ENCODE results near the gene MAGEB3.
"Not testable (repeated sequence)": the region's sequence is repeated elsewhere in the genome, so short reads cannot be mapped to it uniquely, and the experiment has no call there.

The MAGEB3 gene, protein sequence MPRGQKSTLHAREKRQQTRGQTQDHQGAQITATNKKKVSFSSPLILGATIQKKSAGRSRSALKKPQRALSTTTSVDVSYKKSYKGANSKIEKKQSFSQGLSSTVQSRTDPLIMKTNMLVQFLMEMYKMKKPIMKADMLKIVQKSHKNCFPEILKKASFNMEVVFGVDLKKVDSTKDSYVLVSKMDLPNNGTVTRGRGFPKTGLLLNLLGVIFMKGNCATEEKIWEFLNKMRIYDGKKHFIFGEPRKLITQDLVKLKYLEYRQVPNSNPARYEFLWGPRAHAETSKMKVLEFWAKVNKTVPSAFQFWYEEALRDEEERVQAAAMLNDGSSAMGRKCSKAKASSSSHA

DNA sequence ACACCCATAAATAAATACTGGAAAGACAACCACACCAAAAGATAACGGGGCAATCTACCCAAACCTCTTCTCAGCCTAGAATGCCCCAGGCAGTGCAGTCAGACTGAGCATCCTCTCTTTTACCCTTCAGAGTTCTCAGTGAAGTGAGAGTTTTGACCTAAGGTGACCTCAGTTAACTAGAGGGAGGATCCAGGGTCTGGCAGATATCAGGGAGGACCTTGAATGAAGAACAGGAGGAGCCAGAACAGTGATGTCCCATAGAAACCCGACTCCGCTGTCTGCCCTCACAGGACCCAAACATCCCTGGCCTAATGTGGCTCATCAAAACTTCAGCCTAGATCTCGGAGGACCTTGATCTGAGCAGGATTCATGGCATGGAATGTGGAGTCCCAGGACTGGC, at the start of gene MAGEB3:
MAGEB3 (plus strand) TSS at position 263 of the 400 bp plus-strand sequence. CDS start 5,268 bp downstream, outside the sequence.
- H3K4me3 ChIP-seq (ENCODE audit: low read depth, low read length), result no peak within 1 kb of the TSS
- DNase-seq (ENCODE audit: low read depth, low spot score), result no peak
- TF ChIP-seq, protein P1, sequence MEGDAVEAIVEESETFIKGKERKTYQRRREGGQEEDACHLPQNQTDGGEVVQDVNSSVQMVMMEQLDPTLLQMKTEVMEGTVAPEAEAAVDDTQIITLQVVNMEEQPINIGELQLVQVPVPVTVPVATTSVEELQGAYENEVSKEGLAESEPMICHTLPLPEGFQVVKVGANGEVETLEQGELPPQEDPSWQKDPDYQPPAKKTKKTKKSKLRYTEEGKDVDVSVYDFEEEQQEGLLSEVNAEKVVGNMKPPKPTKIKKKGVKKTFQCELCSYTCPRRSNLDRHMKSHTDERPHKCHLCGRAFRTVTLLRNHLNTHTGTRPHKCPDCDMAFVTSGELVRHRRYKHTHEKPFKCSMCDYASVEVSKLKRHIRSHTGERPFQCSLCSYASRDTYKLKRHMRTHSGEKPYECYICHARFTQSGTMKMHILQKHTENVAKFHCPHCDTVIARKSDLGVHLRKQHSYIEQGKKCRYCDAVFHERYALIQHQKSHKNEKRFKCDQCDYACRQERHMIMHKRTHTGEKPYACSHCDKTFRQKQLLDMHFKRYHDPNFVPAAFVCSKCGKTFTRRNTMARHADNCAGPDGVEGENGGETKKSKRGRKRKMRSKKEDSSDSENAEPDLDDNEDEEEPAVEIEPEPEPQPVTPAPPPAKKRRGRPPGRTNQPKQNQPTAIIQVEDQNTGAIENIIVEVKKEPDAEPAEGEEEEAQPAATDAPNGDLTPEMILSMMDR (IDR thresholded peaks at IDR 0.05; ENCODE audit: low read depth, low read length), result no peak
- in situ Hi-C loops (cut with HindIII; ENCODE audit: low sequenced_read_pairs), result no loop called here

DNA sequence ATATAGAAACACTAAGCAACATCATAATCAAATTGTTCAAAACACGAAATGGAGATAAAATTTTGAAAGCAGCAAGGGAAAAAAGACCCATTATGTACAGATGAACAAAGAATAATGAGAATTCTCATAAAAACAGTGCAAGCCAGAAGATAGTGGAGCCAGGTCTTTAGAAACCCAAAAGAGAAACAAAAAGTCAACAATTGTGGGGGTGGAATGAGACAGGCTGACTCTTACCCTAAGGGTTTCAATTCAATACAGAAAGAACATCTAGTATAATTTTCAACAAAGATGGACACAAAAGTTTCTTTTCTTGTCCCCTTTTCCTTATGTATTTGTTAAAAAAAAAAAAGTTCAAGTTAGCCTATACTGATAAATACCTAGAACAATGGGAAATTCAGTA, 49.1 kb upstream of the MAGEB3 start:
- no peak for DNase-seq (ENCODE audit: low read depth, low spot score)
- TF ChIP-seq, protein P1 (IDR thresholded peaks at IDR 0.05; ENCODE audit: low read depth, low read length), result no peak
- H3K4me3 ChIP-seq (ENCODE audit: low read depth, low read length), result no peak overlapping the region
- in situ Hi-C loops (cut with HindIII; ENCODE audit: low sequenced_read_pairs), result no loop called here

DNA sequence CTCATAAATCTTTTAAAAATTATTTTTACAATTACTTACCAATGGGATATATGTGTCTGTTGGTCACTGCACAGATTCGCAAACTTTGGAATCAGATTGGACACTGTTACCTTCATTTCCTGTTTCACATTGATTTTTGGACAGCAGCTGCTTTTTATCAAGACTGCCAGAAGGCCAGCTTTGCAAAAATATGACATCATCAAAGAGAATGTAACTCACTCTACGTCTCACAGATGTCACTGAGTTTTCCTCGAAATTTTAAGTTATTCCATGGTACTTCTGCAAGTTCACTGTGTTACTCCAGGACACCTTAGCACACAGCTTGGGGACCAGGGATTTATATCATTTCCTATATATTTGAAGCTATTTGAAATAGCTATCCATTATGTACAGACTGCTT, 46.9 kb upstream of the MAGEB3 start:
- in situ Hi-C loops (cut with HindIII; ENCODE audit: low sequenced_read_pairs), result no loop called here
- DNase-seq (ENCODE audit: low read depth, low spot score), result no peak
- TF ChIP-seq, protein P1 (IDR thresholded peaks at IDR 0.05; ENCODE audit: low read depth, low read length), result no peak
- no peak overlapping the region for H3K4me3 ChIP-seq (ENCODE audit: low read depth, low read length)

DNA sequence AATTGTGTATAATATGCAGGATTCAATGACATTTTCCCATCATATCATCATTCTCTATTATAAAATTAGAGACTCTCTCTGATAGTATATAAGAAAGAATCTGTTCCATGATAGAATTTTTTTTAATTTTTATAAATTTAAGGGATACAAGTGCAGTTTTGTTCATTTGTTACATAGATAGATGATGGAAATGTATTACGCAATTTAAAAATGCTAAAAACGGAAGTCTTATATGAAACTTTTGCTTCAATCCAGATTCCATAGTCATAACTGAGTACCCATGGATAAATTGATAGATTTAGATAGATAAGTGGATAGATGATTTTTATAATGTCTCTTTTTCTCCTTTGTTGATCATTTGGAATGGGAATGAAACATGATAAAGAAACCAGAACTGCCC, 40.0 kb upstream of the MAGEB3 start:
- TF ChIP-seq, protein P1 (IDR thresholded peaks at IDR 0.05; ENCODE audit: low read depth, low read length), result no peak
- in situ Hi-C loops (cut with HindIII; ENCODE audit: low sequenced_read_pairs), result no loop called here
- no peak for DNase-seq (ENCODE audit: low read depth, low spot score)
- no peak overlapping the region for H3K4me3 ChIP-seq (ENCODE audit: low read depth, low read length)

DNA sequence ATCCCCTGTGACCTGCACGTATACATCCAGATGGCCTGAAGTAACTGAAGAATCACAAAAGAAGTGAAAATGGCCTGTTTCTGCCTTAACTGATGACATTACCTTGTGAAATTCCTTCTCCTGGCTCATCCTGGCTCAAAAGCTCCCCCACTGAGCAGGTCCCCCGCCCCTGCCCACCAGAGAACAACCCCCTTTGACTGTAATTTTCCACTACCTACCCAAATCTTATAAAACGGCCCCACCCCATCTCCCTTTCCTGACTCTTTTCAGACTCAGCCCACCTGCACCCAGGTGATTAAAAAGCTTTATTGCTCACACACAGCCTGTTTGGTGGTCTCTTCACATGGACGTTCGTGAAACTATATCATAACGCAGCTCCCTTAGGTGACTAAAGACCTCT, 36.5 kb upstream of the MAGEB3 start:
- in situ Hi-C loops (cut with HindIII; ENCODE audit: low sequenced_read_pairs); H3K4me3 ChIP-seq (ENCODE audit: low read depth, low read length); DNase-seq (ENCODE audit: low read depth, low spot score): not testable (repeated sequence)

DNA sequence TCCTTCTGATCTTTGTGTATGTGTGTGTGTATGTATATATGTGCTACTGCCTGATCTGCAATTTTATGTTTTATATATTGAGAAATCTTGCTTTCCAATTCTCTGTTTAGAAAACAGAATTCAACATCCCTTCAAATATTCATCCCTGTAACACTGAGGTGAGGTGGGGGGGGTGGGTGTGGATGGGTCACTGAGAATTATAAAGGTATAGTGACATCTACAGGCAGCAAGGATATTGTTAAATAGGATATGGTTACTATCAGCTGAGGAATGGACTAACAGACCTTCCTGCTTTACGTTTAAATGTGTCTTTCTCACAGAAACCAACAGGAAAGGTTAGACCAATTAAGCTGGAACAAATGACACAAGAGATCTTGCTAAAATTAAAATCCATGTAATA, 34.1 kb upstream of the MAGEB3 start:
- peak; percentile 8 for DNase-seq (ENCODE audit: low read depth, low spot score)
- H3K4me3 ChIP-seq (ENCODE audit: low read depth, low read length), result no peak overlapping the region
- in situ Hi-C loops (cut with HindIII; ENCODE audit: low sequenced_read_pairs), result no loop called here
- TF ChIP-seq, protein P1 (IDR thresholded peaks at IDR 0.05; ENCODE audit: low read depth, low read length), result peak; percentile 7

DNA sequence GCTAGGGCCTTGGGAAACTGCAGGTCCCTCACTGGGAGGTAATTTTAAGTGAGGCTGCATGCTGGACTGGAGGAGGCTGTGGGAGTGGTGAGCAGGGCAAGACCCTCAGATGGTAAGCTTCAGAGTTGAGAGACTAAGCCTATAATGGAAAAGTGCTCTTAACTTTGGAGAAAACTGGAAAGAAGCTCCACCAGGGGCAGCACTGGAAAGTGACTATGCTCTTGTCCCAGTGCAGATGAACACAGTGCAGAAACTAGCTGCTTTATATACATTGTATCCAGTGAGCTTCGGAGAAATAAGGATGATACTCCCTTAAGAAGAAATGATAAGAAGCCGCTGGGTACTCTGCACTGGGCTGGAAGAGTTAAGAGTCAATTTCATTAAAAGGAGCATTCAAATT, 18.3 kb upstream of the MAGEB3 start:
- H3K4me3 ChIP-seq (ENCODE audit: low read depth, low read length), result no peak overlapping the region
- DNase-seq (ENCODE audit: low read depth, low spot score), result no peak
- in situ Hi-C loops (cut with HindIII; ENCODE audit: low sequenced_read_pairs), result no loop called here
- TF ChIP-seq, protein P1 (IDR thresholded peaks at IDR 0.05; ENCODE audit: low read depth, low read length), result no peak

All from astrocyte of the spinal cord (primary cell).